Endothelial cell of umbilical vein (primary cell): ENCODE measurements around the gene NHLRC4.

Experiments
- EZH2 ChIP-seq: IDR thresholded peaks from 2 replicates; pipeline ENCODE4 v1.6.1; 2012; ENCODE audit warnings: borderline replicate concordance, low read depth, mild to moderate bottlenecking, moderate library complexity, low read length, inconsistent platforms; ENCODE audit not compliant: severe bottlenecking
- FOS ChIP-seq: IDR thresholded peaks from 2 replicates; pipeline ENCODE4 v1.6.1; 2011; ENCODE audit warnings: mild to moderate bottlenecking, low read length, moderate library complexity, borderline replicate concordance; ENCODE audit not compliant: insufficient read depth
- JUN ChIP-seq: IDR thresholded peaks from 2 replicates; pipeline ENCODE4 v1.6.1; 2011; ENCODE audit warnings: borderline replicate concordance, low read depth; ENCODE audit not compliant: insufficient read length, insufficient read depth
- MYC ChIP-seq: IDR thresholded peaks from one replicate; pipeline ENCODE4 v1.6.1; 2011; ENCODE audit warnings: mild to moderate bottlenecking, low read depth, low read length
- POLR2A ChIP-seq: IDR thresholded peaks from 2 replicates; pipeline ENCODE4 v1.6.1; 2012; ENCODE audit warnings: low read depth, mild to moderate bottlenecking, control low read depth, low read length
- POLR2AphosphoS5 ChIP-seq: IDR thresholded peaks from 2 replicates; pipeline ENCODE4 v1.6.1; 2012; ENCODE audit warnings: low read depth, mild to moderate bottlenecking, control low read depth, low read length, moderate library complexity; ENCODE audit not compliant: insufficient read depth
- TF ChIP-seq, protein P1 (sequence below), 2 donors: IDR thresholded peaks; 1 replicate in 1 of 2; 2 replicates in 1 of 2; pipeline ENCODE4 v1.5.1; 2011; ENCODE audit warnings: low read length in 2 of 2, mild to moderate bottlenecking in 2 of 2, moderate library complexity in 2 of 2, control low read depth in 1 of 2, inconsistent platforms in 1 of 2, low read depth in 1 of 2; ENCODE audit not compliant: insufficient read depth in 1 of 2; ENCODE audit errors: extremely low read depth in 1 of 2
- TF ChIP-seq, protein P2 (sequence below): IDR thresholded peaks from 2 replicates; pipeline ENCODE4 v1.6.1; 2011; ENCODE audit not compliant: insufficient read depth, insufficient read length

DNA sequence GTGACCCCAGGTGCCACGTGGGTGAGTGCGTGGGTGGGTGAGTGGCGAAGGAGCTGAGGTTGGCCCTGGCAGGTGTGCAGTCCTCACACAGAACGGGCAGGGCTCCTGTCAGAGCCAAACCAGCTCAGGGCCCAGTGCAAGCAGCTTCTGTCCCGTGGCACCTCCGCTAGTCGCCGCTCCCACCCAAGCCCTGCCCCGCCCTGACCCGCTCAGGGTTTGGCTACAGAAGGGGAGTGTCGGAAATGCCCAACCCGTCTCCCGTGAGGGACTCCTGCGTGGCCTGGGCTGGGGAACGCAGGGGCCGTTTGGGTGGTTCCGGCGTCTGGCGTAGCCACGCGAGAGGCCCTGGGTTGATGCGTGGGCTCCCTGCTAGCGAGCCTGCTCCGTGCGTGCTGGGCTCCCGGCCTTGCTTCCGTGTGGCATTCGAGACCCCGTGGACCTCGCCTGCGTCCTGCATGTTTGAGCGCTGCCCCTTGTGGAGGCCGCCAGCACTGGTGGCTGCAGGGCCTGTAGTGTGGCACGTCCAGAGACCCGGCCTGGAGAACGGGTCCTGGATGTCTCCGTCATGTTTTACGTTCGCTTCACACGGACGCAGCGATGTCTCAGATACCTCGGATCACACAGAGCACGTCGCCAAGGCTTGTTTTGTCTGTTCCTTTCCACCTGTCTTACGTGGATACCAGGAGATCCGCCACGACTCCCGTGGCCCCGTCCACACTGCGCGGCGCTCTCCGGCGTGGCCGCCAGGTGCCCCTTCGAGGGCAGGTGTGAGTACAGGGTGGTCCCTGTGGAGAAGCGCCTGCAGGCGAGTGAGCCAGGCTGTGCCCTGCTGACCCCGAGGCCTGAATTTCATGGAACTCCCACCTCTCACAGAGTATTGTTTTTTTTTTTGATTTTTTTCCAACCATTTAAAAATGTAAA lies 29.1 kb upstream of the NHLRC4 start:
- TF ChIP-seq, protein P1, sequence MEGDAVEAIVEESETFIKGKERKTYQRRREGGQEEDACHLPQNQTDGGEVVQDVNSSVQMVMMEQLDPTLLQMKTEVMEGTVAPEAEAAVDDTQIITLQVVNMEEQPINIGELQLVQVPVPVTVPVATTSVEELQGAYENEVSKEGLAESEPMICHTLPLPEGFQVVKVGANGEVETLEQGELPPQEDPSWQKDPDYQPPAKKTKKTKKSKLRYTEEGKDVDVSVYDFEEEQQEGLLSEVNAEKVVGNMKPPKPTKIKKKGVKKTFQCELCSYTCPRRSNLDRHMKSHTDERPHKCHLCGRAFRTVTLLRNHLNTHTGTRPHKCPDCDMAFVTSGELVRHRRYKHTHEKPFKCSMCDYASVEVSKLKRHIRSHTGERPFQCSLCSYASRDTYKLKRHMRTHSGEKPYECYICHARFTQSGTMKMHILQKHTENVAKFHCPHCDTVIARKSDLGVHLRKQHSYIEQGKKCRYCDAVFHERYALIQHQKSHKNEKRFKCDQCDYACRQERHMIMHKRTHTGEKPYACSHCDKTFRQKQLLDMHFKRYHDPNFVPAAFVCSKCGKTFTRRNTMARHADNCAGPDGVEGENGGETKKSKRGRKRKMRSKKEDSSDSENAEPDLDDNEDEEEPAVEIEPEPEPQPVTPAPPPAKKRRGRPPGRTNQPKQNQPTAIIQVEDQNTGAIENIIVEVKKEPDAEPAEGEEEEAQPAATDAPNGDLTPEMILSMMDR (IDR thresholded peaks at IDR 0.05; ENCODE audit: extremely low read depth in 1 of 2, insufficient read depth in 1 of 2, low read depth in 1 of 2, low read length in 2 of 2), result peak in 1 of 2 donors; percentile 13
- TF ChIP-seq, protein P2, sequence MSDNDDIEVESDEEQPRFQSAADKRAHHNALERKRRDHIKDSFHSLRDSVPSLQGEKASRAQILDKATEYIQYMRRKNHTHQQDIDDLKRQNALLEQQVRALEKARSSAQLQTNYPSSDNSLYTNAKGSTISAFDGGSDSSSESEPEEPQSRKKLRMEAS, result no peak
- TF ChIP-seq POLR2A, result no peak
- TF ChIP-seq POLR2AphosphoS5, result no peak
- TF ChIP-seq MYC, result no peak
- no peak for TF ChIP-seq EZH2
- no peak for TF ChIP-seq FOS
- TF ChIP-seq JUN, result no peak
